ENCODE data around the gene TBC1D21.

The TBC1D21 gene

DNA sequence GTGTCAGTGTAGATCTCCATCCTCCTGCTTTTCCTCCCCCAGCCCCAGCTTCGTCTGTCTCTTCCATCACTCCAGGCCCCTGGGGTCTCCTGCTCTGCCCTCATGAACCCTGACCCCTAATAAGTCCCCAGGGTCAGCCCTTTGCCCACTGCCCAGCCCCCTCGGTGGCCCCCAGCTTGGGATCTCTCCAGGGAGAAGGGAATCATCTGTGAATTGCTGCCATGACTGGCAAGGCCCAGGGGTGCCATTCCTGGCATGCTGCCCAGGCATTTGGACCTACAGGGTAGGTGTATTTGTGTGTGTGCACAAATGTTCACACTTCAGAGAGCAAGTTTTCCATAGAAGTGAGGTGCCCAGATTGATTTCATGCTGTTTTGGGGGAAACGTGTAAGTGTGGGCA lies 5.9 kb upstream of the TBC1D21 start:
- no peak for TF ChIP-seq CTCF (IDR thresholded peaks at IDR 0.05; ENCODE audit: insufficient read depth, missing control alignments)
- no peak for FAIRE-seq
- no peak for DNase-seq (ENCODE audit: insufficient read length, low spot score)

DNA sequence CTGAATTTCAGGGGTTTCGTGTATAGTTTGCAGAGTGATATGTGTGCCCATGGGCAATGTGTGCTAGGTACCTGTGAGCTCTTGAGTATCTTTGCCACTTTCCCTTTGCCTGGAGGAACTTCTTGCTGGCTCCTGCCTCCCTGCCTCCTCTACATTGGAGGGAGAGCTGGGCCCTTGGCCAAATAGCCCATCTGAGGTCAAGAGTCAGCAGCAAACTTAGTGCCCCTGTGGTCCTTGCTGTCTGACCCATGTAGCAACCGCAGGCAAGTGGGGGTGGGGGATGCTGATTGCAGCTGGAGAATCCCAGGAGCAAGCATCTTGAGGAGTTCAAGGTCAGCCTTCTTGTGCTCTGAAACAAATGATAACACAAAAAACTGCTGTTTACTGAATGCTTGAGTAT lies 5.4 kb upstream of the TBC1D21 start:
- no peak for FAIRE-seq
- no peak for DNase-seq (ENCODE audit: insufficient read length, low spot score)
- no peak for TF ChIP-seq CTCF (IDR thresholded peaks at IDR 0.05; ENCODE audit: insufficient read depth, missing control alignments)

DNA sequence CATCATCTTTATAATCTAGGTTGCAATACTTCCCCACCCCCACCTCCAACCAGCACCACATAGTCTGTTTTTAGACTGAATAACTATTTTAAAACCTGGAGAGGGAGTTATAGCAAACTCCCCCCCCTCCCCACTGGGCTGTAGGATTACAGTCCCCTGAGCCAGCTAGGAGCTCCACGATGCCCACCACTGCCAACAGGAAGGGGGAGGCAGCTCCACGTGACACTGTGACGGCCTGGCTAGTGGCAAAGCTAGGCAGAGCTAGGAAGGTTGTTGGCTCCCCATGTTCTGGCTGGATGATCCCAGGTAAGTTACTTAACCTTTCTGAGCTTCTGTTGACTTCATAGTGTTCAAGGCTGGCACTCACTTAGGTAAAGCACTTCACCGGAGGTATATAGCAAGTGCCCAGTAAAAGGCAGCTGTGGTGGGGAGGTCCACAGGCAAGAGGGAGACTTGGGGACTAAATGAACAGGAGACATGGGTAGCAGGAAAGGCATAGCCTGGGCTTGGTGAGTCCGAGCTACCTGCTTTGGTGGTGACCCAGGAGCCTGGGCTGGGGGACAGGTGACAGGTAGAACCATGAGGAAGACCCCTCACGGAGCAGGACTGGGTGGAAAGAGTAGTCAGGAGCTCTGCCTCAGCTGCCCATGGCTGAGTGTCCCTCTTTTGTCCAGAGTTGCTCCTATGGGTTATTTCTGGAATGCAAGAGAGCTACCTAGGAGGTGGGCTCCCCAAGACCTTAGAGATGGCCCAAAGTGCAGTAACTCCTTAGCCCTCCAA lies 4.0 kb upstream of the TBC1D21 start:
- FAIRE-seq (no peak), DNase-seq (ENCODE audit: insufficient read length, low spot score) (no peak)
- TF ChIP-seq CTCF (IDR thresholded peaks at IDR 0.05; ENCODE audit: insufficient read depth, missing control alignments) = no peak

- no peak for DNase-seq (ENCODE audit: insufficient read length, low spot score)
- FAIRE-seq = no peak
- no peak for TF ChIP-seq CTCF (IDR thresholded peaks at IDR 0.05; ENCODE audit: insufficient read depth, missing control alignments)
Measured at GRCh38 chr15:73870700-73871408, 2.5 kb upstream of the TBC1D21 start.

DNA sequence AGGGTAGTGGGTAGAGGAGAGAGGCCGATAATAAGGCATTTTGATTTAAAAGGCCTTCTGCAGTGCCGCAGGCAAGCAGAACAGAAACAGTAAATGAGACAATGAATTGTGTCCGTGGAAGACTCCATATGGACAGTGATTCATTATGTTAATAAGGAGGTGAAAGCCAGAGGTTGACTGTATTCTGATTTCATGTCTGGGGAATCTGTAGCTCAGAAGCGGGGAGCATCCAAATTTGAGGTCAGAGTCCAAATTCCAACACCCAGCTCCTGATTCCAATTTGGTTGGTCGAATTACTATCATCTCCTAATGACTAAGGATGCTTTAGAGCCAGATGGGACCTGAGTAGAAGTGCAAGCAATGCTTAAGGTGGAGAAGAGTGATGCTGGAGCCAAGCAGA lies 1.0 kb upstream of the TBC1D21 start:
- no peak for FAIRE-seq
- no peak for TF ChIP-seq CTCF (IDR thresholded peaks at IDR 0.05; ENCODE audit: insufficient read depth, missing control alignments)
- DNase-seq (ENCODE audit: insufficient read length, low spot score) = no peak

- DNase-seq (ENCODE audit: insufficient read length, low spot score) = no peak
- FAIRE-seq = no peak
- peak; percentile 71 for TF ChIP-seq CTCF (IDR thresholded peaks at IDR 0.05; ENCODE audit: insufficient read depth, missing control alignments)
Measured at GRCh38 chr15:73873889-73874511, 636 bp downstream of the TBC1D21 start.

Data from D721Med (cell line).